Ascending aorta (tissue), 2 donors: ENCODE measurements around the gene PDE6B. TPM values are rescaled to one million over a fixed set of nuclear protein-coding genes. Genes with fewer than 3 reads are reported as not detected.

ENCODE experiments used
- DNase-seq, 2 donors: peaks; one replicate each; pipeline ENCODE4 v3.0.0-alpha.2; 2019; ENCODE audit warnings: low spot score in 2 of 2
- H3K27ac ChIP-seq, 2 donors: fragments of 200-600 bp; sonication (generic); one replicate each; pipeline ENCODE4 v1.5.1; 2016 to 2017; ENCODE audit warnings: mild to moderate bottlenecking in 1 of 2
- H3K27me3 ChIP-seq: fragments of 200-600 bp; sonication (generic); one replicate; pipeline ENCODE4 v1.5.1; 2017
- H3K36me3 ChIP-seq, 2 donors: fragments of 200-600 bp; sonication (generic); one replicate each; pipeline ENCODE4 v1.5.1; 2016
- H3K4me1 ChIP-seq, 2 donors: fragments of 200-600 bp; sonication (generic); one replicate each; pipeline ENCODE4 v1.5.1; 2016 to 2017; ENCODE audit warnings: mild to moderate bottlenecking in 1 of 2
- H3K4me3 ChIP-seq, 2 donors: fragments of 200-600 bp; sonication (generic); one replicate each; pipeline ENCODE4 v1.5.1; 2016 to 2017; ENCODE audit warnings: mild to moderate bottlenecking in 1 of 2
- H3K9me3 ChIP-seq, 2 donors: fragments of 200-600 bp; sonication (generic); one replicate each; pipeline ENCODE4 v1.5.1; 2016
- CTCF ChIP-seq, 3 experiments: fragments of 200-600 bp in 2 of 3; fragments of 450-650 bp in 1 of 3; sonication (generic) in 2 of 3; IDR thresholded peaks; one replicate each; pipeline ENCODE4 v1.5.1; 2016 to 2019; ENCODE audit warnings: antibody characterized with exemption in 3 of 3, mild to moderate bottlenecking in 1 of 3, moderate library complexity in 1 of 3
- intact Hi-C: fragments of 100-400 bp; cut with DNase I; formaldehyde crosslinking; loops from one replicate; pipeline ENCODE4 v1.15.1; 2023
- total RNA-seq: library from RNA; depleted of rRNA; stranded (reverse); fragments of >200 nt; gene quantifications from one replicate; pipeline ENCODE4 v1.1.0, GENCODE V29; 2016

PDE6B gene
- not detected for total RNA-seq

- no peaks in the 10 kb centered on the region for H3K36me3 ChIP-seq
- intact Hi-C loops = no loop called here
- no peak within 1 kb of the TSS for H3K4me3 ChIP-seq
- no peaks in the 10 kb centered on the region for H3K9me3 ChIP-seq
- no peaks in the 10 kb centered on the region for H3K27me3 ChIP-seq
- TF ChIP-seq CTCF (IDR thresholded peaks at IDR 0.05) = no peak
- H3K4me1 ChIP-seq = no peaks in the 10 kb centered on the region
- H3K27ac ChIP-seq = no peak within 1 kb of the TSS
- DNase-seq = no peak
Measured at GRCh38 chr4:624705-625590, at the start of gene PDE6B. Gene PDE6B (plus strand): TSS chr4:625573. CDS start chr4:625627, 54 bp downstream.

- Histone ChIP-seq H3K4me1 (no peaks in the 10 kb centered on the region), H3K9me3 (no peaks in the 10 kb centered on the region), H3K4me3 (no peak within 1 kb of the TSS), H3K36me3 (no peaks in the 10 kb centered on the region), H3K27ac (no peak within 1 kb of the TSS), H3K27me3 (peaks cover 10% of the 10 kb centered on the region)
- intact Hi-C loops = no loop called here
- no peak for TF ChIP-seq CTCF (IDR thresholded peaks at IDR 0.05)
- DNase-seq = no peak
Measured at GRCh38 chr4:576245-576821, 49.0 kb upstream of the PDE6B start, which contains the start of gene TMEM271. Gene TMEM271 (minus strand): TSS chr4:576295. CDS start chr4:576062, 233 bp downstream.

GRCh38 chr4:576991-577498 is 48.3 kb upstream of the PDE6B start:
- H3K27me3 ChIP-seq = peaks cover 10% of the 10 kb centered on the region
- TF ChIP-seq CTCF (IDR thresholded peaks at IDR 0.05) = no peak
- intact Hi-C loops = no loop called here
- H3K4me3 ChIP-seq = no peak overlapping the region
- no peaks in the 10 kb centered on the region for H3K36me3 ChIP-seq
- no peak overlapping the region for H3K27ac ChIP-seq
- H3K4me1 ChIP-seq = no peaks in the 10 kb centered on the region
- no peak for DNase-seq
- H3K9me3 ChIP-seq = no peaks in the 10 kb centered on the region

DNA sequence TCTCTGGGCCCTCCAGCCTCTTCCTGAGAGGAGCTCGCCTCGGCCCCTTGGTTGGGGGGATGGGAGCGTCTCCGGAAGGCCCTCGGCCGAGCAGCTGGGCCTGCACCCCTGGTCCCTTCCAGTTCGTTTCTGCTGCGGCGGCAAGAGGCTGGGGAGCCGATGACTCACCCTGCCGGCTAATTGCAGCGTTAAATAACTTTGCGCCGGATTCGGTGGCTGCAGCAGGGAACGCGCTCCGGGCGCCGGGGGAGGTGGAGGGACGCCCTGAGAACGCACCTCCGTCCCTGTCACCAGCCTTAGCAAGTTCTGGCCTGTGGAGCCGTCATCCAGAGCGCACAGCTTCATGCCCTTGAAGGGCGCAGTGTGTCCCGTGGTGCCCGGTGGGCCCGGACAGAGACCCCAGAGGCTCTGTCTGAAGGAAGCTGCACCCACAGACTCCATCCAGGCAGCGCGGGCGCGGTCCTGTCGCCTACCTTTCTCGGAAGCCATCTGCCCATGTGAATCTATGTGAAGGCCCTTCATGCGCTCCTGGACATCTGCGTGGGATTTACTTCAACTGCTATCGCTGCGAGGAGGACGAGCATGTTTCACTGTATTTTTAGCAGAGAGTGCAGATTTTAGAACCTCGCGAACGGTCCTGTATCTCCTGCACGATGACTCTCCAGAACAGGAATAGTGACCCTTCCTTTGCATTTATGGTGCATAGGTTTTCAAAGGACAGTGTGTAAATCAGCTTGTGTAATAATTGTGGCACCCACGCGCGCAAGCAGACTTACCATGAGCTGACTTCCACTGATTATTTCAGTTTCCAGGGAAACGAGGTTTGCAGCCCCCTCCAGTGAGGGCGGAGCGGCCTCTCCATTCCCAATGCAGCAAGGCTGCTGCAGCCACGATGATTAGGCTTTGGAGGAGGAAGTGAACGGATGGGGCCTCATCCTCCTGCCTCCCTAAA is 47.6 kb upstream of the PDE6B start:
- H3K27ac ChIP-seq = no peak overlapping the region
- H3K9me3 ChIP-seq = no peaks in the 10 kb centered on the region
- intact Hi-C loops = no loop called here
- no peak for TF ChIP-seq CTCF (IDR thresholded peaks at IDR 0.05)
- DNase-seq = no peak
- H3K4me3 ChIP-seq = no peak overlapping the region
- no peaks in the 10 kb centered on the region for H3K36me3 ChIP-seq
- H3K27me3 ChIP-seq = peaks cover 10% of the 10 kb centered on the region
- no peaks in the 10 kb centered on the region for H3K4me1 ChIP-seq
